Activated T-cell treated with anti-CD3 and anti-CD28 coated beads, Interleukin-2, amount 50 U/mL, for 4 hours (primary cell): Measurements from ENCODE around the gene SH3PXD2A. TPM values are rescaled to one million over a fixed set of nuclear protein-coding genes. Genes with fewer than 3 reads are reported as not detected.

Experiments
- ATAC-seq, 2 donors: fragments of 200-7000 bp; cut with Tn5 transposase; one replicate each; pipeline ENCODE4 v1.10.0; 2021
- DNase-seq: peaks from one replicate; pipeline ENCODE4 v3.0.0-alpha.2; 2020
- H3K27me3 Mint-ChIP-seq: one replicate; pipeline ENCODE4 v1.8.0; 2021; ENCODE audit warnings: low read depth, mixed read lengths
- H3K36me3 Mint-ChIP-seq: one replicate; pipeline ENCODE4 v1.8.0; 2022; ENCODE audit warnings: mixed read lengths; ENCODE audit not compliant: insufficient read depth
- H3K4me1 Mint-ChIP-seq: one replicate; pipeline ENCODE4 v1.8.0; 2021; ENCODE audit warnings: low read depth, mixed read lengths
- H3K4me3 Mint-ChIP-seq: one replicate; pipeline ENCODE4 v1.8.0; 2021; ENCODE audit warnings: mild to moderate bottlenecking, moderate library complexity, mixed read lengths
- H3K9me3 Mint-ChIP-seq: one replicate; pipeline ENCODE4 v1.8.0; 2021; ENCODE audit warnings: mixed read lengths
- total RNA-seq, 3 donors: library from RNA; stranded (reverse); gene quantifications; one replicate each; pipeline ENCODE4 v1.2.1, GENCODE V29; 2021

Gene SH3PXD2A
- total RNA-seq, 3 donors from 2014 or later = 2.4 to 2.8 (median 2.4) TPM

GRCh38 chr10:103696094-103696410, 159.3 kb downstream of the SH3PXD2A start:
- DNase-seq (no peak), ATAC-seq (no peak)
- Mint-ChIP-seq H3K4me3 (no peak overlapping the region), H3K27me3 (peaks cover 2% of the 10 kb centered on the region), H3K9me3 (no peaks in the 10 kb centered on the region), H3K36me3 (no peaks in the 10 kb centered on the region), H3K4me1 (peaks cover 28% of the 10 kb centered on the region)

GRCh38 chr10:103695584-103696005, 159.8 kb downstream of the SH3PXD2A start:
- DNase-seq (no peak), ATAC-seq (no peak)
- Mint-ChIP-seq H3K27me3 (peaks cover 2% of the 10 kb centered on the region), H3K9me3 (no peaks in the 10 kb centered on the region), H3K36me3 (no peaks in the 10 kb centered on the region), H3K4me1 (peaks cover 28% of the 10 kb centered on the region), H3K4me3 (no peak overlapping the region)

- H3K36me3 Mint-ChIP-seq = no peaks in the 10 kb centered on the region
- peaks cover 28% of the 10 kb centered on the region for H3K4me1 Mint-ChIP-seq
These were observed 161.6 kb downstream of the SH3PXD2A start for GRCh38 chr10:103693812-103694205.

GRCh38 chr10:103692952-103693811, 162.2 kb downstream of the SH3PXD2A start:
- Mint-ChIP-seq H3K4me1 (peaks cover 28% of the 10 kb centered on the region), H3K36me3 (no peaks in the 10 kb centered on the region), H3K4me3 (peak overlapping the region; percentile 84), H3K9me3 (no peaks in the 10 kb centered on the region), H3K27me3 (peaks cover 2% of the 10 kb centered on the region)
- DNase-seq = peak; percentile 28
- ATAC-seq = peak; percentile 60 to 67

More at GRCh38 chr10:103693812-103694205, 161.6 kb downstream of the SH3PXD2A start:
- Mint-ChIP-seq H3K9me3 (no peaks in the 10 kb centered on the region), H3K27me3 (peaks cover 2% of the 10 kb centered on the region), H3K4me3 (peak overlapping the region; percentile 84)
- DNase-seq (no peak), ATAC-seq (no peak)

- ATAC-seq (peak; percentile 14 to 41), DNase-seq (no peak)
- H3K9me3 Mint-ChIP-seq = no peaks in the 10 kb centered on the region
- peak overlapping the region; percentile 66 for H3K4me3 Mint-ChIP-seq
- H3K27me3 Mint-ChIP-seq = peaks cover 2% of the 10 kb centered on the region
- peaks cover 28% of the 10 kb centered on the region for H3K4me1 Mint-ChIP-seq
- no peaks in the 10 kb centered on the region for H3K36me3 Mint-ChIP-seq
These were observed 162.9 kb downstream of the SH3PXD2A start for GRCh38 chr10:103692436-103692951.

GRCh38 chr10:103691723-103692435, 163.5 kb downstream of the SH3PXD2A start:
- peaks cover 2% of the 10 kb centered on the region for H3K27me3 Mint-ChIP-seq
- H3K4me3 Mint-ChIP-seq = peak overlapping the region; percentile 63
- no peaks in the 10 kb centered on the region for H3K9me3 Mint-ChIP-seq
- H3K4me1 Mint-ChIP-seq = peaks cover 24% of the 10 kb centered on the region
- H3K36me3 Mint-ChIP-seq = no peaks in the 10 kb centered on the region
- ATAC-seq (peak in 1 of 2 donors; percentile 12), DNase-seq (no peak)

GRCh38 chr10:103691267-103691666, 164.1 kb downstream of the SH3PXD2A start:
- H3K4me3 Mint-ChIP-seq = peak overlapping the region; percentile 63
- no peak for ATAC-seq
- H3K36me3 Mint-ChIP-seq = no peaks in the 10 kb centered on the region
- peaks cover 2% of the 10 kb centered on the region for H3K27me3 Mint-ChIP-seq
- DNase-seq = no peak
- no peaks in the 10 kb centered on the region for H3K9me3 Mint-ChIP-seq
- H3K4me1 Mint-ChIP-seq = peaks cover 19% of the 10 kb centered on the region

GRCh38 chr10:103690281-103690680, 165.1 kb downstream of the SH3PXD2A start:
- Mint-ChIP-seq H3K4me1 (peaks cover 12% of the 10 kb centered on the region), H3K27me3 (peaks cover 2% of the 10 kb centered on the region), H3K9me3 (no peaks in the 10 kb centered on the region), H3K4me3 (no peak overlapping the region), H3K36me3 (no peaks in the 10 kb centered on the region)
- DNase-seq (no peak), ATAC-seq (no peak)

- no peak overlapping the region for H3K4me3 Mint-ChIP-seq
- ATAC-seq (no peak), DNase-seq (no peak)
- H3K27me3 Mint-ChIP-seq = peaks cover 1% of the 10 kb centered on the region
- peaks cover 10% of the 10 kb centered on the region for H3K4me1 Mint-ChIP-seq
- H3K36me3 Mint-ChIP-seq = no peaks in the 10 kb centered on the region
- no peaks in the 10 kb centered on the region for H3K9me3 Mint-ChIP-seq
These were observed 166.9 kb downstream of the SH3PXD2A start for GRCh38 chr10:103688491-103688890.

- H3K27me3 Mint-ChIP-seq = no peaks in the 10 kb centered on the region
- H3K9me3 Mint-ChIP-seq = no peaks in the 10 kb centered on the region
- no peaks in the 10 kb centered on the region for H3K36me3 Mint-ChIP-seq
- DNase-seq (no peak), ATAC-seq (no peak)
- H3K4me1 Mint-ChIP-seq = peaks cover 8% of the 10 kb centered on the region
- no peak overlapping the region for H3K4me3 Mint-ChIP-seq
These were observed 167.7 kb downstream of the SH3PXD2A start for GRCh38 chr10:103687718-103688117.

GRCh38 chr10:103687172-103687571, 168.2 kb downstream of the SH3PXD2A start:
- H3K4me1 Mint-ChIP-seq = peaks cover 8% of the 10 kb centered on the region
- no peaks in the 10 kb centered on the region for H3K27me3 Mint-ChIP-seq
- H3K4me3 Mint-ChIP-seq = no peak overlapping the region
- no peak for DNase-seq
- no peak for ATAC-seq
- H3K36me3 Mint-ChIP-seq = no peaks in the 10 kb centered on the region
- no peaks in the 10 kb centered on the region for H3K9me3 Mint-ChIP-seq

GRCh38 chr10:103685880-103686669, 169.3 kb downstream of the SH3PXD2A start:
- peak; percentile 75 for DNase-seq
- Mint-ChIP-seq H3K9me3 (no peaks in the 10 kb centered on the region), H3K36me3 (no peaks in the 10 kb centered on the region), H3K27me3 (no peaks in the 10 kb centered on the region), H3K4me3 (no peak overlapping the region), H3K4me1 (no peaks in the 10 kb centered on the region)
- ATAC-seq = peak; percentile 84 to 93

GRCh38 chr10:103683851-103684250, 171.5 kb downstream of the SH3PXD2A start:
- H3K27me3 Mint-ChIP-seq = no peaks in the 10 kb centered on the region
- peaks cover 5% of the 10 kb centered on the region for H3K4me1 Mint-ChIP-seq
- no peaks in the 10 kb centered on the region for H3K9me3 Mint-ChIP-seq
- ATAC-seq (no peak), DNase-seq (no peak)
- H3K4me3 Mint-ChIP-seq = no peak overlapping the region
- H3K36me3 Mint-ChIP-seq = no peaks in the 10 kb centered on the region

- Mint-ChIP-seq H3K27me3 (no peaks in the 10 kb centered on the region), H3K36me3 (no peaks in the 10 kb centered on the region), H3K4me1 (peaks cover 17% of the 10 kb centered on the region), H3K4me3 (no peak overlapping the region), H3K9me3 (no peaks in the 10 kb centered on the region)
- no peak for ATAC-seq
- no peak for DNase-seq
These were observed 172.7 kb downstream of the SH3PXD2A start for GRCh38 chr10:103682631-103683030.
